Left cardiac atrium (tissue), 4 donors: ENCODE data around the gene NBEAL1. TPM values are rescaled to one million over a fixed set of nuclear protein-coding genes. Genes with fewer than 3 reads are reported as not detected.
"Not testable (repeated sequence)": the region's sequence is repeated elsewhere in the genome, so short reads cannot be mapped to it uniquely, and the experiment has no call there.

ENCODE experiments used
- ATAC-seq, 2 donors: fragments of 200-7000 bp; cut with Tn5 transposase; one replicate each; pipeline ENCODE4 v1.9.1; 2020; ENCODE audit warnings: mild to moderate bottlenecking in 2 of 2, moderate library complexity in 2 of 2
- DNase-seq: peaks from one replicate; pipeline ENCODE4 v3.0.0-alpha.2; 2020
- intact Hi-C, 2 donors: fragments of 100-400 bp; cut with DNase I; formaldehyde crosslinking; loops; one replicate each; pipeline versions ENCODE4 v1.14.1 to v1.15.1; 2022 to 2023
- total RNA-seq, 2 donors: library from RNA; stranded (reverse); fragmentation: NEBNext Ultra II Directional; extraction: Animal tissue kit (Norgen Biotek cat#: 25700); gene quantifications; one replicate each; pipeline ENCODE4 v1.2.1, GENCODE V29; 2021
- donor health status: DM: no; HTN: yes; CAD: no.
- donor health status: DM: no; HTN: yes; CAD: no; lungs with severe emphysema.
- donor health status: DM: yes; HTN: yes; CAD: no.
- donor health status: Dilated cardiomyopathy.

Gene NBEAL1
- total RNA-seq, 2 donors from 2014 or later, result 19.8 to 21.1 TPM

DNA sequence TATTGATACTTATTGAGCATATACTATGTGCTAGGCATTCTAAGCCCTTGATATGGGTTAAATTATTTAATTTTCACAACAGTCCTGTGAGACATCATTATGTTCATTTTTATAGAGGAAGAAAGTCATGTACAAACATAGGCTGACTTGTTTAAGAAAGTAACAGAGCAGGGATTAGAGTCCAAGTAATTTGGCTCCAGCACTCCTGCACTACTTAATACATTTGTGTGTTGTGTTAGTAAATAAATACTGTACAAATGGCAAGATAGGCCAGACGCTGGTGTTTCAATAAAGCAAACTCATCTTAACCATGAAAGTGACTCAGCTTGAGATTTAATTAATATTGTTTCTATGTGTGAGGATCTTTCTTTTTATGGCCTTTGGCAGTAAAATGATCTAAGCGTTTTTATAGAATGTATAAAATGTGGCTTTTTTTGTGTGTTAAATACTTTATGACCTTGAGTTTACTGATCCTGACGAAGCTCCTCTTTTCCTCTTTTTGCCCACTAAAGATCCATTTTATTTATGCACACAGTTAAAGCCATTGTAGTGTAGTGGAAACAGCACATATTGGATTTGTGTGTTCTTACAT lies 21.3 kb downstream of the NBEAL1 start:
- intact Hi-C loops, result no loop called here
- no peak for ATAC-seq
- DNase-seq, result no peak

DNA sequence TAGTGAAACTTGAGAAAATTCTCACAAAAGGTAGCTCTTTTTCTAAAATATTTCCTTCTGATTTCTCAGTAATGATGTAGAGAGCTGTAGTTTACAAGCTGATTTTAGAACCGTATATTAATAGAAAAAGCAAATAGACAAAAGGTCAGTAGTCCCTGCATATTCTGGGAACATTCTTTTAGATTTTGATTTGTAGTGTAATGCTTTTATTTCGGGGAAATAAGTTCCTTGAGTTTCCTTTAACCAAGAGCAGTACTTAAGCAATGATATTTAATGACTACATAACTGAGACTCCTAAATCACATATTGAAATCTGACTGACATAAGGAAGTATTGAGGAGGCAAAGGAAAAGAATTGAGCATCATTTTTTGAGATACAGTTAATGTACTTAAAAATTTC lies 22.4 kb downstream of the NBEAL1 start:
- no peak for ATAC-seq
- intact Hi-C loops, result no loop called here
- no peak for DNase-seq

DNA sequence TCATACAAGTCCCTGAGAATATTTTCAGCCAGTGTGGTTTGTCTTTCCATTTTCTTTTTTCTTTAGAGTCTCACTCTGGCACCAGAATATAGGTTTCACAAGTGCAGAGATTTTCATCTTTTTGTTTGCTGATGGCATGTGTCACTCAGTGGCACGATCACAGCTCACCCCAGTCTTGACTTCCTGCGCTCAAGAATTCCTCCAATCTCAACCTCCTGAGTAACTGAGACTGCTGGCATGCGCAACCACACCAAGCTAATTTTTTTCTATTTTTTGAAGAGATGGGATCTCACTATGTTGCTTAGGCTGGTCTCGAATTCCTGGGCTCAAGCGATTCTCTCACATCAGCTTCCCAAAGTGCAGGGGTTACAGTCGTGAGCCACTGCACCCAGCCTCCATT lies 23.9 kb downstream of the NBEAL1 start:
- intact Hi-C loops, result no loop called here

DNA sequence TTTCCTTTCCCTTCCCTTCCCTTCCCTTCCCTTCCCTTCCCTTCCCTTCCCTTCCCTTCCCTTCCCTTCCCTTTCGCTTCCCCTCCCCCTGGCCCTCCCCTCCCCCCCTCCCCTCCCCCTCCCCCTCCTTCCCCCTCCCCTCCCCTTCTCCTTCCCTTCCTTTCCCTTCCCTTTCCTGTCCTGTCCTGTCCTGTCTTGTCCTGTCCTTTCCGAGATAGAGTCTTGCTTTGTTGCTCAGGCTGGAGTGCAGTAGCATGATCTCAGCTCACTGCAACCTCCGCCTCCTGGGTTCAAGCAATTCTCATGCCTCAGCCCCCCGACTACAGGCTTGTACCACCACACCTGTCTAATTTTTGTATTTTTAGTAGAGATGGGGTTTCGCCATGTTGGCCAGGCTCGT lies 24.5 kb downstream of the NBEAL1 start:
- intact Hi-C loops, DNase-seq, ATAC-seq: not testable (repeated sequence)

More for the DNA sequence above, 23.9 kb downstream of the NBEAL1 start:
- DNase-seq, result no peak
- ATAC-seq, result no peak

DNA sequence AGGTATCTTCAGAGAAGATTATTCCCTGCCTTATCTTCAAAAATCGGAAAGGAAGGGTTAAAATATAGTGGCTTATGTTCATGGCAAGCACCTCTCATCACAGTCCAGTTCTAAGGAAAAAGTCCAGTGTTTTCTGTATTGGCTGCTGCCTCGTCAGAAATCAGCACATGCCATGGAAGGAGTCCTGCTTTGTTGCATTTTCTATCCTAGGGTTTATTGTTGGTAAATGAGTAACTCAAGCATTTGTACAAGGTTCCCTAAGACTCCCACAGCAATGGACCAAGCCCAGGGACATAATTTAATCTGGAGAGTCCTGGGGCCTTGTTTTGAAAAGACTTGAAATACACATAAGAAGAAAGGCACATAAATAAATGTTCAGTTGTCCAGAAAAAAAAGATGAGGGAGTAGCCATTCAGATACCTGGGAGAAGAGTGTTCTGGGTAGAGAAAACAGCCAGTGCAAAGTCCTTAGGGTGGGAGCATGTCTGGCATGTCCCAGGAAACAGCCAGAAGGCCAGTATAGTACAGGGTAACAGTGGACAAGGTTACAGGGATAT lies 26.4 kb downstream of the NBEAL1 start:
- DNase-seq, result no peak
- intact Hi-C loops, result no loop called here
- ATAC-seq, result no peak

DNA sequence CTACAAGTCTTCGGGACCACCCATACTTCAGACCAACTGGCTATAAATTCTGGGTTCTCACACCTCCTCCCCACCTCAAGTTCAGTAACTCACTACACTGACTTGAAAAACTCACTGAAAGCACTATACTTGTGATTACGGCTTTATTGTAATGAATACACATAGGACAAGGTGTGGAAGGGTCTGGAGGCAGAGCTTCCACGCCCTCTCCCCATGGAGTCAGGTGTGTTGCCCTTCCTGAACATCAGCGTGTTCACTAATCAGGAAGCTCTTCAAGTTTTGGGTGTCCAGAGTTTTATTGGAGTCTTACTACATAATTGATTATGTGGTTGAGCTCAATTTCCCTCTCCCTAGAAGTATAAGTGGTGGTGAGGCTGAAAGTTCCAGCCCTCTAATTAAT lies 27.5 kb downstream of the NBEAL1 start:
- ATAC-seq (no peak), DNase-seq (no peak)
- intact Hi-C loops, result no loop called here

DNA sequence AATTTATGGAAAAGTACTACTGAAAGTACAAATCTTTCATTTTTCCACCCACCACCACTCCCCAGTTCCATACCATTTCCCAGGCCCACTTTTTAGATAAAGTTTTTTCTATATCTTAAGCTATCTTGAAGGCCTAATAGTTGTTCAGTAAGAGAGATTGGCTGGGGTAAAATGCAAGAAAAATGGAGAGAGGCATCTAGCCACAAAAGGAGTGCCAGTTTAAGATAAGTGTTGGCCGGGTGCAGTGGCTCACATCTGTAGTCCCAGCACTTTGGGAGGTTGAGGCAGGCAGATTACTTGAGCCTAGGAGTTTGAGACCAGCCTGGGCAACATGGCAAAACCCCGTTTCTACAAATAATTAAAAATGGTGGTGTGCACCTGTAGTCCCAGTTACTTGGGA lies 28.6 kb downstream of the NBEAL1 start:
- DNase-seq (no peak), ATAC-seq (no peak)
- intact Hi-C loops, result no loop called here

DNA sequence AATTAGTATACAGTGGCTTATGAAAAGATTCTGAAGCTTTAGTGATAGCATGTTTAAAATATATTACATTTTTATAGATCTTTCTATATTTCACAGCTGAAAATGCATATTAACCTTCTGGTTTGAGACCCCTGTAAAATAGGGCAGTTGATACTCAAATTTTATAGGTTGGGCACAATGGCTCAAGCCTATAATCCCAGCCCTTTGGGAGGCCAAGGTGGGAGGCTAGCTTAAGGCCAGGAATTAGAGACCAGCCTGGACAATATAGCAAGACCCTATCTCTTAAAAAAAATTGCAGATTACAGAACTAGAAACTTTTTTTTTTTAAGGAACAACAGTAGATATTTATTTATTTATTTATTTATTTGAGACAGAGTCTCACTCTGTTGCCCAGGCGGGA lies 31.2 kb downstream of the NBEAL1 start:
- intact Hi-C loops, result no loop called here
- ATAC-seq (no peak), DNase-seq (no peak)

DNA sequence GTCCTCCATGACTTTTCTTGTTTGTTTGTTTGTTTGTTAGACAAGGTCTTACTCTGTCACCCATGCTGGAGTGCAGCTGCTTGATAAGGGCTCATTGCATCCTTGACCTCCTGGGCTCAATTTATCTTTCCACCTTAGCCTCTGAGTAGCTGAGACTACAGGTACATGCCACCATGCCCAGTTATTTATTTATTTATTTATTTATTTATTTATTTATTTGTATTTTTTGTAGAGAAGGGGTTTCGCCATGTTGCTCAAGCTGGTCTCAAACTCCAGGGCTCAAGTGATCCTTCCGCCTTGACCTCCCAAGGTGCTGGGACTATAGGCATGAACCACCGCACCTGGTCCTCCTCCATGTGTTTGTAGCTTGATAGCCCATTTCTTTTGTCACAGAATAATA lies 37.9 kb downstream of the NBEAL1 start:
- intact Hi-C loops, result no loop called here
- no peak for ATAC-seq
- DNase-seq, result no peak

DNA sequence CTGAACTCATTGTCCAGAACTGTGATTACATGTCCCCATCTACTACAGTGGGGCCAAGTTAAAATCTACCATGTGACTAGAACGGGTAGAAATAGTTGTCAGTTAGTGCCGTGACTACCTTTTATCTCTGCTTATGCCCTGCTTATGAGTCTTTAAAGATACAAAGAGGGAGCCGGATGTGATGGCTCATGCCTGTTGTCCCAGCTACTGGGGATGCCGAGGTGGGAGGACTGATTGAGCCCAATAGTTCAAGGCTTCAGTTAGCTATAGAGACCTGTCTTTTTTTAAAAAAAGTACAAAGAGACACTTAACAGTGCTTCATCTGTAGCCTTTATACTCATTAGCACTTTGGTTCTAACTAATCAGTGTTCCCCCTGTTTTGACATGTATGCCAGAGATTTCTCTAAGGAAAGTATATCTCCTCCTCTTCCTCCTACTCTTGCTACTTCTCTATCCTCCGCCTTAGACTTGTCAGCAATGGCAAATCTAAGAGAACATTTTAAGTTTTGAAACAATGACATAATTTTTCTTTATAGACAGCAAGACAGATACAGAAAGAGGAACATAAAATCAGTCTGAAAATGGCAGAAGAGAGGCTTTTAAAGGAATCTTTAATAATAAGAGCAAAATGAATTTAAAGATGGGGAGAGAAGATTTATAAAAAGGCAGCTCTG lies 45.0 kb downstream of the NBEAL1 start:
- DNase-seq (no peak), ATAC-seq (no peak)
- intact Hi-C loops, result no loop called here

DNA sequence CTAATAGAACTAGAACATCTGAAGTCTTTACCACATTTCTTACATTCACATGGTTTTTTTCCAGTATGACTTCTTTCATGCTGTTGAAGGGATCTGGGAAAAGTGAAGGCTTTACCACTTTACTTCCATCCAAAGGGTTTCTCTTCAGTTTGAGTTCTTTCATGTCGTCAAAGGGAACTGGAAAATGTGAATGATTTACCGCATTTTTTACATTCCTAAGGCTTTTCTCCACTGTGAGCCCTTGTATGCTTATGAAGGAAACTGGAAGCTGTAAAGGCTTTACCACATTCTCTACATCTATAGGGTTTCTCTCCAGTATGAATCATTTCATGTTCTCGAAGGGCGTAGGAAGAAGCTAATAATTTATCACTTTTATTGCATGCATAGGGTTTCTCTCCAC lies 46.7 kb downstream of the NBEAL1 start:
- intact Hi-C loops, result no loop called here
- ATAC-seq (no peak), DNase-seq (no peak)

DNA sequence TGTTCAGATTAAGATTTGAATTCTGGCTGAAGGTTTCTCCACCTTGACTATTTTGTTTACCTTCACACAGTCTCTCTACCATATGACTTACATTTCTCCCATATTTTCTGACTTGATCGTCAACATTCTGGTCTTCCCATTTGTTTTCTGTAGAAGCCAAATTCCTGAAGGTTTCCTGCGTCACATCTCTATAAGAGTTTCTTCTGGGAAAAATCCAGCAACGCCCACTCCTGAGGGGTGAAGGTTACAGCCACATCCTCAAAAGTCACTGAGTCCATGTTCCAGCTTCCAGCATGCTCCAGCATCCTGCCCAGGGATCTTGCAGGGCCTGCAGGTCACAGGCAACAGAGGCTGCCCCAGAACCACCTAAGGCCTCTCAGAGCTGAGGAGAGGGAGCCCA lies 47.5 kb downstream of the NBEAL1 start:
- intact Hi-C loops, result no loop called here
- no peak for DNase-seq
- ATAC-seq, result no peak

DNA sequence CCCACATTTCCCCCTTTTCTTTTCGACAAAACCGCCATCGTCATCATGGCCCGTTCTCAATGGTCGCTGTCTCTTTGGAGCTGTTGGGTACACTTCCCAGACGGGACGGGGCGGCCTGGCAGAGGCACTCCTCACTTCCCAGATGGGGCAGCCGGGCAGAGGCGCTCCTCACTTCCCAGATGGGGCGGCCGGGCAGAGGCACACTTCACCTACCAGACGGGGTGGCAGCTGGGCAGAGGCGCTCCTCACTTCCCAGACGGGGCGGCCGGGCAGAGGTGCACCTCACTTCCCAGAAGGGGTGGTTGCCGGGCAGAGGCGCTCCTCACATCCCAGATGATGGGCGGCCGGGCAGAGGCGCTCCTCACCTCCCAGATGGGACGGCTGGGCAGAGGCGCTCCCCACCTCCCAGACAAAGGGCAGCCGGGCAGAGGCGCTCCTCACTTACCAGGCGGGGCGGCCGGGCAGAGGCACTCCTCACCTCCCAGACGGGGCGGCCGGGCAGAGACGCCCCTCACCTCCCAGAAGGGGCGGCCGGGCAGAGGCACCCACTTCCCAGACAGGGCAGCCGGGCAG lies 51.9 kb downstream of the NBEAL1 start:
- intact Hi-C loops, ATAC-seq, DNase-seq: not testable (repeated sequence)

DNA sequence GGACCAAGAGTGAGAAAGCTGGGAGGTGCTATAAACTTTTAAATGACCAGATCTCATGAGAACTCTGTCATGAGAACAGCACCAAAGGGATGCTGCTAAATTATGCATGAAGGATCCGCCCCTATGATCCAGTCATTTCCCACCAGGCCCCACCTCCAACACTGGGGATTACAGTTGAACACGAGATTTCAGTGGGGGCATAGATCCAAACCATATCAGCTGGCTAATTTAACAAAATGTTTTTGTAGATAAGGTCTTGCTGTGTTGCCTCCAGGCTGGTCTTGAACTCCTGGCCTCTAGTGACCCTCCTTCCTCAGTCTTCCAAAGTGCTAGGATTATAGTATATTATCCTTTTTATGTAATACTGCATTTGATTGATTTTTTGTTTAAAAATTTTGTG lies 56.0 kb downstream of the NBEAL1 start:
- no peak for DNase-seq
- ATAC-seq, result no peak
- intact Hi-C loops, result no loop called here

DNA sequence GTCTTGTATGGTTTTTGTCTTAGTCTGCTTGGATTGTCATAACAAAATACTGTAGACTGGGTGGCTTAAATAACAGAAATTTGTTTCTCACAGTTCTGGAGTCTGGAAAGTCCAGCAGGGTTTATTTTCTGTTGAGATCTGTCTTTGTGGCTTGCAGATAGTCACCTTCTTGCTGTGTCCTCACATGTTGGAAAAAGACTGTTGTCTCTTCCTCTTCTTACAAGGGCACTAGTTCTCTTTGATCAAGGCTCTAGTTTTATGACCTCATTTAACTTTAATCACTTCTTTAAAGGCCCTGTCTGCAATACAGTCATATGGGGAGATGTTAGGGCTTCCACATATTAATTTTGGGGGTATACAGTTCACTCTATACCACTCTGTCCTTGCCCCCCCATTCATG lies 56.5 kb downstream of the NBEAL1 start:
- intact Hi-C loops, result no loop called here

DNA sequence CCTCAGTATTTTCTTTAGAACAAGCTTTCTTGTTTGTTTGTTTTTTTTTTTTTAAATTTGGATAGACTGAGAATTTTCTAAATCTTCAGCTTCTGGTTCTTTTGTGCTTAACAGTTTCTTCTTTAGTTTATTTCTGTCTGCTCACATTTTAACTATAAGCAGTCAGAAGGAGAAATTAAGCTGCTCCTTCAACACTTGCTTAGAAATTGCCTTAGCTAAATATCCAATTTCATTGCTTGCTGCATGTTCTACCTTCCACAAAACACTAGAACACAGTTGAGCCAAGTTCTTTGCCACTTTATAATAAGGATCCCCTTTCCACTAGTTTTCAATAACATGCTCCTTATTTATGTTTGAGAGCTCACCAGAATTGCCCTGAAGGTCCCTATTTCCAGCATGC lies 57.7 kb downstream of the NBEAL1 start:
- intact Hi-C loops, result no loop called here
- DNase-seq (no peak), ATAC-seq (no peak)

More for the DNA sequence above, 56.5 kb downstream of the NBEAL1 start:
- no peak for ATAC-seq
- no peak for DNase-seq

DNA sequence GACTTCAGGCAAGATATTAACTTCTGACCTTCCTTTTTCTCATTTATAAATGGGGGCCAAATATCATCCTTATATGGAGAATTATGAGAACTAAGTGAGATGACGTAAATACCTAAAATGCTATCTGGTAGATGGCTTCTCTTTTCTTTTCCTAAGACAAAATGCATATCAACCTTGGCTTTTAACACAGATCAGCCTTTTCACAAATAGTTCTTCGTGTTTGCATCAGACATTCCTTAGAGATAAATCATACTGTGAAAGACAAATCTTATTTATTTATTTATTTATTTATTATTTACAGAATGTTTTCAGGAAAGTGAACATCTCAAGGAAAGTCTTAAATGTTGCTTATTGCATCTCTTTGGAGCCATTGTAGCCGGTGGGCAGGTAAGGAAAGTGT lies 62.8 kb downstream of the NBEAL1 start:
- ATAC-seq (no peak), DNase-seq (no peak)
- intact Hi-C loops, result no loop called here

DNA sequence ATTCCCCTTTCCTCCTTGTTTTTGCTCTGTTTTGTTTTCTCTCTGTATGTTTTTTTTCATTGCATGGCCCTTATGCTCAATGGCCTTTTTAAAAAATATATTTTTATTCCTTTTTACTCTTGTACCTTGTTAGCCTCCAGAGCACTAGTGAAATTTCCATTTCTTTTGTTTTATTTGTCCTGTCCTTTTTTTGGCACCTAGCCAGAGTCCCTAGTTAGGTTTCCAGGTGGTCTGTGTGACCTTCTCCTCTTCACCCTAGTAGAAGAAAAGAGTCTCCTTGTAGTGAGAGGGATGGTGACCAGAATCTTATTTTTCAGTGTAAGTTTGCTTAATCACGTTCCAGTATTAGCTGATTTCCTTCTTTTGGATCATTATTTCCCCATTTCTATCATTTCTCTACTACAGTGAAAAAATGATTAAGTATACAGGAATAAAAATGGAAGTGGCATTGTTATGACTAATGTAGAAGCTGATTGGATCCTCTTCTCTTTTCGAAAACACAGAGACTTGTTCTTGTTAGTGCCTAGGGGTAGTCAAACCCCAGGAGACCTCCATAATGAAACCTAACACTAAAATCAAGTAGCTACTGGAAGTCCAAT lies 65.9 kb downstream of the NBEAL1 start:
- ATAC-seq (no peak), DNase-seq (no peak)

DNA sequence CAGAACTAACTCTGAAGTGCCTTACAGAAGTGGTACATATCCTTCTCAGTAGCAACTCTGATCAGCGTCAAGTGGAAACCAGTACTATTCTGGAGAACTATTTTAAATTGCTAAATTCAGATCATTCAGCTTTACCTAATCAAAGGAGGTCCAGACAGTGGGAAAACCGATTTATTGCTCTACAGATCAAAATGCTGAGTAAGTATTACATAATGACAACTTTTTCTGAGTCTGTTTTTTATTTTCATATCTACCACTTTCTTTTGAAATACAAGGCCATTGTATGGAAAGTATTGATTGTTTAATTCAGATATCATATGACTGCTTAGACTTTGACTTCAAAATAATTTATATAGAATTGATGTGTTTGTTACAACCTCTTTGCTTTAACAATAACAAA lies 68.7 kb downstream of the NBEAL1 start:
- intact Hi-C loops, result no loop called here
- ATAC-seq (no peak), DNase-seq (no peak)

More for the DNA sequence above, 65.9 kb downstream of the NBEAL1 start:
- intact Hi-C loops, result no loop called here

DNA sequence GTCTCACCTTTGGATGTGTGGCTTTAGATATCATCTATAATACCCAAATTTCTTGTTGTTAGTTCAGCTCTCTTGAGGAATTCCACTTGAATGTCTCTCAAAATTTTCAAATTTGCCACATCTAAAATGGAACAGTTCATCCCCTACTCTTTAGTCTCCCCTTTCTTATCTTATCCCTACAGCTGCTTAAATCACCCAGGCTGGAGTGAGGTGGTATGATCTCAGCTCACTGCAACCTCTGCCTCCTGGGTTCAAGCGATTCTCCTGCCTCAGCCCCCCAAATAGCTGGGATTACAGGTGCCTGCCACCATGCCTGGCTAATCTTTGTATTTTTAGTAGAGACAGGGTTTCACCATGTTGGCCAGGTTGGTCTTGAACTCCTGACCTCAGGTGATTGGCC lies 71.7 kb downstream of the NBEAL1 start:
- DNase-seq, ATAC-seq, intact Hi-C loops: not testable (repeated sequence)
